ENCODE data around the gene SAP30BP.
"Not testable (repeated sequence)": the region's sequence is repeated elsewhere in the genome, so short reads cannot be mapped to it uniquely, and the experiment has no call there.

Gene SAP30BP

DNA sequence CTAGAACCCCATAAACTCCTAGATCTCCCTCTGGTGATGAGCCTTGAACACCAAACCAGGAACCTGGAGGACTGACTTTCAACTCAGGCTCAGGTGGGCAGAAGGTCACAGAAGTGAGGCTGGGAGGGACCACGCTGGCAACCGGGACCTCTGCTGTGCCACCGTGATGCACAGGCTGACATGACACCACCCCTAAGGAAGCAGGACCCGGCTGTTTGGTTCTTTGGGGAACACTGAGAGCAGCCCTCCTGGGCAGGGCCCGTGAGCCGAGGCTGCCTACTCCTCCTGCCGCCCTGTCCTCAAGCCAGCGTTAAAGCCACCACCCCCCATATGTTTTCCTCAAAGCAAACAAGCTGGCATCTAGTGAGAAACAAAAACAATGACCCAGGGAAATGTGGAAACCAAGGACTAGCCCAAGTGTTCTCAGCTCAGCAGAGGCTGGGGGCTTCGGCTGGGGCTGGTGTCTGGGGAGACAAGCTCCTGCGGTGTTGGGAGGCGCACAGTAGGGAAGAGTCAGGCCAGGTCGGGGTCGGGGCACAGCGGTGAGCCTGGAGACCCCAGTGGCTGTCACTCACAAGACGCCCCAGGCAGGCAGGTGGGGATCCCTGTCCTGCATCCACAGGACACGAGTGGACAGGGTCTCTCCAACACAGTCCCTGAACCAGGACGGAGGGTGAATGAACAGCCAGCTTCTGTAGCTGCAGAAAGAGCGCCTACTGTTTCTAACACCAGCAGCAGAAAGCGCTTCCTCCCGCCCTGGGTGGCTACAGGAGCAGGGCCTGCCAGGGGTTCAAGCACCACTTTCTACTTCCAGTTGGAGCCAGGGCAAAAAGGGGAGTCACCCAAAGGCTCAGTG lies 32.2 kb upstream of the SAP30BP start:
- no peak for DNase-seq

DNA sequence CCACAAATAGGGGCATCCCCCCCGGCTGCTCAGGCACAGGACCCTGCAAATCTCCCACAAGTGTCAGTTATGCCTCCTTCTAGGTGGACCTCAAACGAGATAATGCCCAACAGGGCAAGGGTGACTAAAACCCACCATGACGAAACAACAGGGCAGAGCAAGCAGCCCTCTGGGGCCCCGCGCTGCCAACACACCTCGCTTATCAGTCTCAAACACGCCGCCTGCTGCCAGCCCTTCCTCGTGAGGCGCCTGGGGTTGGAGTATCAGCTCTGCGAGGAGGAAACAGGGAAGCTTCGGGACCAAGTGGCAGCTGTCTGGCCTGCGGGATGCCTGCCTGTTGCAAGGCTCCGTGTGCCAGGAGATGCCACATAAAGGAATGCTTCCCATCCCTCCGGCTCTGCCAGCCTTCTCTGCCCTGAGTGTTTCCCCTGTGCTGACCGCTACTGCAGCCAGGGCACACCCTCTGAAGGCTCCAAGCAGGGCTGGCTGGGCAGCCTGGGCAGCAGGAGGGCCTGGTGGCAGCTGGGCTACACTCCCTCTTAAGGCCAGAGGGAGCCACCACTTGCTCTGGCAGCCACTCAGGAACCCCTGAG lies 31.4 kb upstream of the SAP30BP start:
- no peak for DNase-seq

DNA sequence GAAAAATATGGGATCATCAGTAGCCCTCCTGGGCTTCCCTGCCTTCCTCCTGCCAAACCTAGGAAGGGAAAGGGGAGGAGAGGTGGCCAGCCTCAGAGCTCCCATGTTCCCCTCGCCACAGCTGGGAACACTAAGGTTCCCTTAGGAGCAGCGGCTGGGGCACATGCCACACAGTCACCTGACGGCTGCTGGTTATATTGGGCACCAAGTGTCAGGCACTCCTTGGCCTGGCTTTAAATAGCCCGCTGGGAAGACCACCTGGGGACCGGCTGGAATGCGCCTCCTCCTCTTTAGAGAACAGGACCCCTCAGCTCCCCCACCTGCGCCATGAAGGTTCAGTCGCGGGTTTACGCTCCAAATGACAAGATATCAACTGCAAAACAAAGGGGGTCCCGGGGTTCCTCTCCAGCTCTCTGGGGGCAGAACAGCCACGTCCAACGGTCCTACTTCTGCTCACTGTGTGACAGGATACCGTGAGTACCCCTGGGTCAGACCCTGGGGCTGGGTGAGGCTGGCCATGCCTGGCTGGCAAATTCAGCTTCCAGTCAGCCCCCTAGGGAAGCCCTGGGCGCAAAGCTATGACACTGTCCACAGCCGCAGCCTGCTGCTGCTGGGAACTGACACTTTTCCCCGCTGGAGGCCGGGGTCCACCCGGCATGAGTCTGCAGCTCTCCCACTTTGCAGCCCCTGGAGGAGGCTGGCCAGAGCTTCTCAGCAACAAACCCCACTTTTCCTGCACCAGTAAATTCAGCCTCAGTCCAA lies 30.6 kb upstream of the SAP30BP start:
- DNase-seq: no peak

DNA sequence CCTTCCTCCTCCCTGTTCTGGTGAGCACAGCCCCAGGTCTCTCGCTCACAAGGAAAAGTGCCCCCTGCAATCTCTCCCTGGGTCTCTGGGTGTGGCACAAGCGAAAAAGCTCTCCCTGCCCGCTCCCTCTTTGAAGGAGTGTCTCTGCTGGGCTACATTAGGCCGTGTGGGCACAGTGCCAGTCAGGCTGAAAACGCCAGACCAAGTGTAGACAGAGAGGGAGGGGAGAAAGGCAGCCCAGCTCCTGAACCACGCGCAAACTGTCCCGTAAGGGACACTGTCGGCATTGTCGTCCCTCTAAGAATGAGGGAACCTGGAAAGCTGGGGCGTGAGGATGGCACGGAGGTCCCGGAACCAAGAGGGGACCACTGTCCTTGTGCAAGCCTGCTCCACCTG lies 30.0 kb upstream of the SAP30BP start:
- no peak for DNase-seq

DNA sequence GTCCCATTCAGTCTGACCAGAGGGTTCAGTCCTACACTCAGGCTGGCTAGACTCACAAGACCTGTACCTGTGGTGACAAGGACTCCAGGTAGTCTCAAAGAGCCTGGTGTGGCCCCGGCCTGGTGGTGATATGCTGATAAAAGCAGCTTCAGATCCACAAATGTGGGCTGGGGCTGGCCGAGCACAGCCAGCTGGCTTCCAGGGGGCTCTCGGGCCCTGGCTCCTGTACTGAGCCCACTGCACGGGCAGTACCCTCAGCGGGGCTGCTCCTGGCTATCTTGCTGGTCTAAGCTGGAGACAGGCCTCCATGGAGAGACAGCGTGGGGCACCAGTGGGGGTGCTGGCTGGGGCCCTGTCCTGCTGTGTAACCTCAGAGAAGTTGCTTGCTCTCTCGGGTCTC lies 29.6 kb upstream of the SAP30BP start:
- DNase-seq: no peak

DNA sequence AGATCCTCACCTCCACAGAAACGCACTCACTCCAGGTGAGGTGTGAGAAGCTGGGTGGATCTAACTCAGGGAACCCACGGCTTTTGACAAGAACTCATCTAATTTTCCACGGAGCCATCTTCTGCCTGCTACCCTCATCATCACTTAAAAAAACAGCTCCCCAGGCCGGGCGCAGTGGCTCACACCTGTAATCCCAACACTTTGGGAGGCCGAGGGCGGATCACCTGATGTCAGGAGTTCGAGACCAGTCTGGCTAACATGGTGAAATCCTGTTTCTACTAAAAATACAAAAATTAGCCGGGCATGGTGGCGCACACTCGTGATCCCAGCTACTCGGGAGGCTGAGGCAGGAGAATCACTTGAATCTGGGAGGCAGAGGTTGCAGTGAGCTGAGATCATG lies 29.1 kb upstream of the SAP30BP start:
- DNase-seq: not testable (repeated sequence)

DNA sequence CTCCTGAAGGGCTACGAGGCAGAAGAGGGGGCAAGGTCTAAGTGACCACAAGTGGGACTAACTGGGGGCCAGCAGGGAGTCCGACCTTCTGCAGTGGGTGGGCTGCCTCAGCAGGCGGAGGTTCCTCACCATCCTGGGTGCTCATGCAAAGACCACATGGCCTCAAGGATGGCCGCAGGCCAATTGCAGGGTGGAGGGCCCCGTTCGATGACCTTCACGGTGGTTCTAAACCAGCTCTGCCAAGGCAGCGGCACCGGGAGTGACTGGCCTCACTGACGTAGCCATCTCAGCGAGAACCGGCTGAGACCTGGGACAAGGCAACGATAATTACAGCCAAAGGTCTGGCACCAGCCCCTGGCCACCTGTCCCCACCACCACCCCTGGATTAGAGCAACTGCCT lies 28.2 kb upstream of the SAP30BP start:
- DNase-seq: no peak

DNA sequence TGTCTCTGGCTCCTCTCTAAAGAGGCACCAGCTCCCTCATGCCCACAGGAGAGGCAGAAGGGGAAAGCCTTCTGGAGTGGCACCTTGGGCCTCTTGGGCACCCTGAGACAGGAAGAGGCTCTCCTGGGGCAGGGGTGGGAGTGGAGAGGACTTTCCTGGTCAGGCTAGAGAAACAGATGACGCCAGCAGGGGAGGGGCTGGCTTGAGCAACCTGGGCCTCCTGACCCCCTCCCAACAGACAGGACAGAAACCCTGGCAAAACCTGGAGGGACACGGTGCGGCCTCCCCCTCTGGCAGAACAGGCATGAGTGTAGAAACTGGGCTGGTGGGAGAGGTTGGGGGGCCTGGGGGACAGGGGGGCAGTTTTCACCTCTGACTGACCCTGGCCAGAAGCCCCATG lies 27.8 kb upstream of the SAP30BP start:
- no peak for DNase-seq

DNA sequence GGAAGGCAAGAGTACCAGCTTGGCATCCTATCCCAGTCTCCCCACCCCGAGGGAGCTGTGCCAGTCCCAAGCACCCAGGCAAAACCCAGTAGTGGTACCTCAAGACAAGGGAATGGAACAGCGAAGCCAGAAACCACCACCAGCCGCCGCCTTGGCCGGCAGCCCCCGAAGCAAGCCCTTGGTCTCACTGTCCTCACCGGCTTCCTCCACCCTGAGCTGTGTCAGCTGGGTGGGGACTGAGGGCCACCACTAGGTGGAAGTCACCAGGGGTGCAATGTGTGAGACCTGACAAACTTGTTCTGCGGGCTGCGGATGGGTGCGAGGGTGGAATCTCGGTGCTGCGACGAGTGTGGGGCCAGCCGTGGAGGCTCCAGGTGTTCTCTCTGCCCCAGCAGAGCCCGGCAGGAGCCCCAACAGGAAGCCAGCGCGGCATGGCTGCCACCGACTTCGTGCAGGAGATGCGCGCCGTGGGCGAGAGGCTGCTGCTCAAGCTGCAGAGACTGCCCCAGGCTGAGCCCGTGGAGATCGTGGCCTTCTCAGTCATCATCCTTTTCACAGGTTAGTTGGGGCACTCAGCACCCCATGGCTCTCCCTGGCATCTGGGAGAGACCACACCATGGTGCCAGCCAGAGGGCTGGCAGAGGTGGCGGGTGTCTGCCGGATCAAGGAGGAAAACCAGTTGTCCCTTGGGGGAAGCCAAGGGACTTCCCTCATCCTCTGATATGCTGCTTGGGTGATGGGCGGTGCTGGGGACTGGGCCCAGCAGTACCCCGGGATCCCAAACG lies 27.2 kb upstream of the SAP30BP start:
- DNase-seq: no peak

DNA sequence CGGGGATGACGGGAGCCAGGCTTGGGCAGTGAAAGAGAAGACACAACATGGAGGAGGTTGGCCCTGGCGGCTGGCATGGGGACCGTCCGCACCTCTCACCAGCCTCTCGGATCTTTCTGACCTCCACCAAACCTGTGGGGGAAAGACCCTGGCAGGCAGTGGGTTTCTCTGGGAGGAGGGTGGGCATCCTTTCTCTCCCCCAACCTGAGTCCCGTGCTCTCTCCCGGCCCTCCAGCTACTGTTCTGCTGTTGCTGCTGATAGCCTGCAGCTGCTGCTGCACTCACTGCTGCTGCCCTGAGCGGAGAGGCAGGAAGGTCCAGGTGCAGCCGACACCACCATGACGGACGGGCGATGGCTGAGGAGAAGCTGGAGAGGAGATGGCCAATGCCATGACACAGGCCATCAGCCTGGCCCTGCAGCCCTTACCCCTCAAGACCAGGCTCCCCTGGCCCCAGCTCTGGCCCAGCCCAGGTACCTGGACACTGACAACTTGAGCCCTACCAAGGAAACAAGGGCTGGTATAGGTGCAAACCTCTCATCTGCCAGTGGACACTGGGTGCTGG lies 26.5 kb upstream of the SAP30BP start:
- DNase-seq: no peak

DNA sequence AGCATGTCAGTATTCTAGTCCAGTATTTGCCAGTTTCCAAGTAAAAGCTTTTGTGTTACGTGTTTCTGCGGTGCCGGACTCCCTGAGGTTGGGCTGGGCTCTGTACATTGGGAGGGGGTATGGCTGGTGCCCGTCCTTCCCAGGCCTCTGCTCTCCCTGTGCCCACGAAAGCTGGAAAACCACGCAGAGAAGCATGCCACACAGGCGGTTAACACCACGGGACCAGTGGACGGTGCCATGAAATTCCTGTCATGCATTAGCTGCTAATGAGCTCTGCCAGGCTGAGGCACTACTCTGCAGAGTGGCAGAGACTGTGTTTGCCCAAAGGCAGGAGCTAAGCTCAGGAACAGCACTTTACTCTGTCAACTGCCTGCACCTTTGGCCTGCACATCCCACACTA lies 25.8 kb upstream of the SAP30BP start:
- DNase-seq: no peak

DNA sequence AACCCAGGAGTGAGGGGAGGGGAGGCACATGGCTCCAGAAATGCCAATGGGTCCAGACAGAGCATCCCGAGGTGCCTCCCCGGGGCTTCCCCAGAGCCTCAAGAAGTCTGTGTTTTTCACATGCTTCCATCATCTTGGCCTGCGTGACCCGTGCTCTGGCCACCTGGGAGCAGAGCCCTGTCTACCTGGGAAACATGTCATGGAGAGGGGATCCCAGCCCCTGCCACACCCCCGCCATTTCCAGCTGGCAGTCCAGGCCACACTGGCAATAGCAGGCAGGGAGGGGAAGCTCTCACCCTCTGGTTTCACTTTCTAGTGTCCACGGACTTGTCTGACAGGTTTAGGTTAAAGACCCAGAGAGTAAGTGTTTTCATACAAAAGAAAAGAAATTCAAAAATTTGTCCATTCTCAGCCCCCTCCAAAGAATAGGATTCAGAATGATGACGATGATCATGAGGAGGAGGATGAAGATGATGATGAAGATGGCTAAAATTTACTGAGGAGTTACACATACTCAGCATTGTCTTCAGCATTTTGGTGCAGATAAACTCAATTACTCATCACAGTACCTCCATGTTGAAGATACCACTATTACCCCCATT lies 24.9 kb upstream of the SAP30BP start:
- DNase-seq: no peak

DNA sequence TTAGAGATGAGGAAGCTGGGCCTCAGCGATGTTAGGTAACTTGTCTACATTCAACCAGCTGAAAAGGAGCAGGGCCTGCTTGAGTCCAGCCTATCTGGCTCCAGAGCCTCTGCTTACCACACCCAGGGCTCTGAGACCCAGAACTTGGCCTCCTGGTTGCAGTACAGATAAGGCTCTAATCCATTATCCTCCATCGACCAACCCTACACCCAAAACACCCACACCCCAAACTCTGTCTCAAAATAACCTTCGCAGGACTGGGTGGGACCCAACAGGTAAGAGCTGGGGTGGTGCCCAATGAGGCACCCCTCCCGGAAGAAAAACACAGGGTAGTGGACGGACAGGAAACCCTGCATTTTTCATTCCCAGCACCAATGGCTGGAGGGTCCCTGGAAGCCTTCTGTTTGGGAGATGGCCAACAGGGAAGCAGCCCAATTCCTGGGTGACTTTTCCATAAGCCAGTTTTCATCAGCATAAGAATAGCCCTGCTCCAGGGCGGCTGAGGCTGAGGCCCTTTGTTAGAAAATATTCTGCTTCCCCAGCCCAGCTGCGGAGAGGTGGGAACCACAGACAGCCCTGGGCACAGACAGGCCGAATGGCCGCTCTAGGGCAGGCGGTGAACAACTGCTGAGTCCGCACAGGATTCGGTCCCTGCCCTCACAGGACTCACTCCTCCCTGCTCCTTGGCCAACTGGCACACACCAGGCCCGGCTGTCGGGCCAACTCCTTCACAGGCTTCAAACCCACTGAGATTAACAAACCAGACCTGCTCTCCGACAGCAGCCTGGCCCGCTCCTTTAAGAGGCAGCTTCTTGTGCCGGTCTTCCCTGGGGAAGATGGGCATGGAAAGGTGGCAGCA lies 24.1 kb upstream of the SAP30BP start:
- no peak for DNase-seq

DNA sequence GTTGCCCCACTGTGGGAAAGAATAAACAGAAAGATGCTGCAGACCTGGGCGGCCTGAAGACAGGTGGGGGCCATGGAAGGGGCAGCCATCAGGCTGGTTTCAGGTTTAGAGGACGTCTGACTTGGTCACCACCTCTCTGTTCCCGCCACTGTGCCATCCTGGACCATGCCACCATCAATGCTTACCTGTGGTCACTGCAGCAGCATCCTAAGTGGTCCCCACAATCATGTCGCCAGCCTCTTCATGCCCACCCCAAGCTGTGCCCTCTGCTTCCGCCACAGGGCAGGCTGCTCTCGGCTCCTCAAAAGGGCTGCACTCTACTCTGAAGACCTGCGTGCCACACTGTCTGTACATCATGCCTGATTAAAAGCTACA lies 23.5 kb upstream of the SAP30BP start:
- DNase-seq: no peak

DNA sequence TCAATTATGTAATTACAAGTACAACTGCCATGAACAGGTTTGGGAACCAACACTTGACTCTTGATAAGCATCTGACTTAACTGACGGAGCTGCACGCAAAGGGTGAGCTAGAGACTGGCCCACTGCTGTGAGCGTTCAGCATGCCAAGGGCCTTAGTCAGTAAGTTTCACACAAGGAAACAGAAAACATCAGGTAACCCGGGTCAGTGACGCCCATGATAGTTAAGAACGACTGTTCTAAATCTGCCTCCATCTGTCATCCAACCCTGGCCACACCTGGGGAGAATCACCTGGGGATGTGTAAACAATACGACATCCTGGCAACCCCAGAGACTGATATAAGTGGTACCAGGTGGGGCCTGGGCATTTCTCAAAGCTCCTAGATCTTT lies 21.6 kb upstream of the SAP30BP start:
- DNase-seq: no peak

DNA sequence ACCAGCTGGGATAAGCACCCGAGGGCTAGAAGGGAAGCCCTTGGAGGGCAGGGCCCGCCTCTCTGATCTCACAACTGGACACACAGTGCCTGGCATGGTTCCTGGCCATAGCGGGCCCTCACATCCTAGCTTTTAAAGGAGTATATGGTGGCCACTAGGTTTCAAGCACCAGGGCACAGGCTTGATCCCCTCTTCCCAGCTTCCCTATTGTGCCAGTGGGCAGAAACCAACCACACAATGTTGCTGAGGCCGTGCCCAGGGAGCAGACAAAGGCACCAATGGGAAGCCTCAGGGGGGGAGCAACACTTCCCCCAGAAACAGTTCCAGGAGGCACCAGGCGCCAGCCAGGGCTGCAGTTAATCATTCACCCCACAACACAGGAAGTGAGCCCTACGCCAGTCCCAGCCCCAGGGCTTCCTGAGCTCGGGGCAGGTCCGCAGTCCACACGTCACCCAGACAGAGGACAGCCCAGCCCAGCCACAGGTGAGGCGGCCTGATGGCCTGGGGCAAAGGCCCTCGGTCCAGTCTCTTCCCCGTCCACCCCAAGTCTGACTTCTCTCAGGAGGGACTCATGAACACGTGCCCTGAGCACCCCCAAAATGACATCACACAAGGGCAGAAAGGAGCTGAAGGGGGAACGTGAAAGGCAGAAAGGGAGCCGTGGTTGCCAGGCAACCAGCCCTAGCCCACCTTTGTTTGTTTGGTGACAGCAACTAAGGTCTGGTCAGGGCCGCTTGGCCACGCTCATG lies 21.1 kb upstream of the SAP30BP start:
- no peak for DNase-seq

DNA sequence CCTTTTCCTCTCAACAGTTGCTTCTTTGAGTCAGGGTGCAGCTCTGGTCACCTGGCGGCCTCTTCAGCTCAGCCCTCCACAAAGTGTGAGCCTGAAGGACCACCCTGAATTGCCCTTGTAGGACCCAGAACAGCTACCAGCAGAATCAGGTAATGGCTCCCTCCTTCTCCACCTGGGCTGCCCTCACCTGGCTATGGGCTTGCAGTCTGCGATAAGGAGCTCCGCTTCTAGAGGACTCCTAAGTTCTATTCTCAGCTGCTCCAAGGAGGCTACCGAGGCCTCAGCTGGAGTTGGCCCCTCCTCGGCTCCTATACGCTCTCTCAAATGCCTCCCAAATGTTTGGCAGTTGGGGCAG lies 20.5 kb upstream of the SAP30BP start:
- no peak for DNase-seq

DNA sequence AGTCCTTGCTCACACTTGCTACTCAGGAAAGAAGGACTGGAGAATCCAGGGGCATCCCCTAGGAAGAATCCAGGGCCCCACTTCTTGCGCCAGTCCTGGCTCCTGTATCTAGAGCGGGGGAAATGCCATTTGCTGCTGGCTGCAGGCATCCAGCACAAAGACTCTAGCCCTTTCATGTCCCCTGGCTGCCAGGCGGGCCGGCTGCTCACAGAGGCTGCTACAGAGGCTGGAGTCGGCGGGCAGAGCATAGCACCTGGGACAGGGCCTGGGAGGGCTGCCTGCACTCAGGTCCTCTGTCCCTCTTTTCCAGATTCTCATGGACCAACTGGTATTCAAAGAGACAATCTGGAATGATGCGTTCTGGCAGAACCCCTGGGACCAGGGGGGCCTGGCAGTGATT lies 20.1 kb upstream of the SAP30BP start:
- DNase-seq: no peak

DNA sequence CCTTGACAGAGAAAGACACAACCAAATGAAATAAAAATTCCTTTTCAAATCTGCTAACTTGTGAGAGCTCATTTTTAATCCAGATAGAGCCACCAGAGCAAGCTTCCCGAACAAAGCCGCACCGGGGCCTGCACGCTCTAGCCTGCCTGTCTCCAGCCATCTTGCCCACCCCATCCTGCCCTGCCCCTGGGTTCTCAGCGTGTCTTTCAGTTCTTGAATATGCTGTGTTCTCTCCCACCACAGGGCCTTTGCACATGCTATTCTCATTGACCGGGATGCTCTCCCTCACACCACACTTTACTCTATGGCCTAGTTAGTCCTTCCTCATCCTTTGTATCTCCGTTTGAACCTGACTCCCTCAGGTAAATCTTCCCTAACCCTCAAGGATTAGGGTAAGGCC lies 19.2 kb upstream of the SAP30BP start:
- no peak for DNase-seq

DNA sequence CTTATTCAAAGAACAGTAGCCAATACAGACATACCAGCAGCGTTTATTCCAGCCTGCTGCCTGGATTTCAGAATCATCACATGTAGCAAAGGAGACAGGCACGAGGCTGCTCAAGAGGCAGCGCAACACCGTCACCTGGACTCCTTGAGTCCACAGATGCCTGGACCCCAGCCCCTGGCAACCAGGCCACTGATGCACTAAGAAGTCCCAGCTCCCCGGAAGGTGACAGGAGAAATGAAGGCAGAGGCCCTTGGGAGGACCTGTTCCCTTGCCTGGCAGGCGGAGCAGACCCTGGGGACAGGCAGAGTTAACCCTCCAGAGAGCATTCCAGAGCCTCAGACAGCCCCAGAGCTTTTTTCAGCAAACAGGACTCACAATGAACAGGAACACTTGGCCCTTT lies 17.5 kb upstream of the SAP30BP start:
- no peak for DNase-seq

DNA sequence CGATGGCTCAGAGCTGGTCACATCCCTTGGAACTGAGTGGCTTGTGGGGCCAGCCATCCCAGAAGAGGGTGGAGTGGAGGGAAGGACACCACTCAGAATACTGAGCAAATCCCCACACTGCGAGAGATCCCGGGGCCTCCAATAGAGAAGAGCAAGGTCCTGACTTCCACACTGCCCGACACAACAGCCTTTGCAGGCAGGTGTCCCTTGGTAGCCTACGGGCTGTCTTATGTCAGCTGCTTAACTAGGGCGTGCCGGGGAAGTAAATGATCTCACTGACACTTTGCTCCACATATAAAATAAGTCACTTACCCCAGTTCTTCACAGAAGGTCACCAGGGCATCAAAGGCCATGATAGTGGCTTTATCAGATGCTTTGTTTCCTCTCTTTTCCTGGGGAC lies 16.3 kb upstream of the SAP30BP start:
- DNase-seq: no peak

All from activated effector memory CD4-positive, alpha-beta T cell treated with Interleukin-2 at 50 U/mL for 16 hours (primary cell).